DND-41 (cell line): ENCODE results near the gene ITPRIPL2.

Experiments
- ATAC-seq: fragments of 200-7000 bp; cut with Tn5 transposase; 3 replicates; pipeline ENCODE4 v1.9.1; 2021; ENCODE audit warnings: low read depth; ENCODE audit not compliant: insufficient read depth
- DNase-seq: peaks from one replicate; pipeline ENCODE4 v3.0.0-alpha.2; 2020
- H2AFZ ChIP-seq: 2 replicates; pipeline ENCODE4 v1.6.0; 2012; ENCODE audit warnings: low read depth, low read length
- H3K27ac ChIP-seq: 2 replicates; pipeline ENCODE4 v1.5.1; 2012; ENCODE audit warnings: low read length, inconsistent platforms
- H3K27me3 ChIP-seq: fragments of 200-600 bp; sonication (generic); 2 replicates; pipeline ENCODE4 v1.6.0; 2012; ENCODE audit warnings: low read length, mild to moderate bottlenecking, inconsistent platforms; ENCODE audit not compliant: insufficient read depth, poor library complexity
- H3K36me3 ChIP-seq: 2 replicates; pipeline ENCODE4 v1.5.1; 2012; ENCODE audit warnings: low read length, inconsistent platforms; ENCODE audit not compliant: insufficient read depth
- H3K4me1 ChIP-seq: 2 replicates; pipeline ENCODE4 v1.5.1; 2012; ENCODE audit warnings: mild to moderate bottlenecking, low read length; ENCODE audit not compliant: insufficient read depth
- H3K4me2 ChIP-seq: 2 replicates; pipeline ENCODE4 v1.6.0; 2012; ENCODE audit warnings: mild to moderate bottlenecking, moderate library complexity, low read length, inconsistent platforms; ENCODE audit not compliant: insufficient read depth
- H3K4me3 ChIP-seq, 2 experiments: fragments of 200-600 bp in 1 of 2; shearing (Covaris generic) in 1 of 2; 2 replicates each; pipeline ENCODE4 v1.5.1; 2012 to 2016; ENCODE audit warnings: inconsistent platforms in 2 of 2, low read length in 2 of 2, mild to moderate bottlenecking in 2 of 2, low read depth in 1 of 2, moderate library complexity in 1 of 2
- H3K79me2 ChIP-seq: 2 replicates; pipeline ENCODE4 v1.6.0; 2012; ENCODE audit warnings: low read length, inconsistent platforms; ENCODE audit not compliant: insufficient read depth
- H3K9ac ChIP-seq: 2 replicates; pipeline ENCODE4 v1.6.0; 2012; ENCODE audit warnings: low read depth, mild to moderate bottlenecking, inconsistent platforms, low read length, moderate library complexity
- H3K9me3 ChIP-seq: 2 replicates; pipeline ENCODE4 v1.5.1; 2012; ENCODE audit warnings: low read length, moderate library complexity, mild to moderate bottlenecking, inconsistent platforms; ENCODE audit not compliant: insufficient read depth, severe bottlenecking
- H4K20me1 ChIP-seq: 2 replicates; pipeline ENCODE4 v1.6.0; 2012; ENCODE audit warnings: low read length; ENCODE audit not compliant: insufficient read depth
- CTCF ChIP-seq: IDR thresholded peaks from 2 replicates; pipeline ENCODE4 v1.5.1; 2012; ENCODE audit warnings: borderline replicate concordance, low read length, moderate library complexity, mild to moderate bottlenecking; ENCODE audit not compliant: poor library complexity, severe bottlenecking; ENCODE audit errors: extremely low read depth
- EZH2 ChIP-seq: IDR thresholded peaks from 3 replicates; pipeline ENCODE4 v1.6.1; 2012; ENCODE audit warnings: borderline replicate concordance, low read depth, mild to moderate bottlenecking, moderate library complexity, low read length, inconsistent platforms; ENCODE audit not compliant: severe bottlenecking

ITPRIPL2 gene

DNA sequence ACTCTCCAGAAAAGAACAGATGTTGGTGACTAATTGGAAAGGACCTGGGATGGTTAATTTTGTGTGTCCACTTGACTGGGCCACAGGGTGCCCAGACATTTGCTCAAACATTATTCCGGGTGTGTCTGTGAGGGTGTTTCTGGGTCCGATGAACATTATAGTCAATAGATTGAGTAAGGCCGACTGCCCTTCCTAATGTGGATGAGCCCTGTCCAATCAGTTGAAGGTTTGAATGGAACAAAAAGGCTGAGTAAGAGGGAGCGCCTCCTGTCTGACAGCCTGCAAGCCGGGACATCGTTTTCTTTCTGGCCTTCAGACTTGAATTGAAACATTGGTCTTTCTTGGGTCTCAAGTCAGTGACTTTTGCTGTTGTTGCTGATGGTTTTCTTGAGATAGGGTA, 22.8 kb upstream of the ITPRIPL2 start:
- Histone ChIP-seq H2AFZ (no peak overlapping the region), H3K79me2 (no peaks in the 10 kb centered on the region), H3K9me3 (no peaks in the 10 kb centered on the region), H3K27me3 (peaks cover 7% of the 10 kb centered on the region), H3K4me2 (no peak overlapping the region), H3K27ac (no peak overlapping the region), H3K36me3 (no peaks in the 10 kb centered on the region), H3K4me1 (peaks cover 8% of the 10 kb centered on the region), H4K20me1 (no peaks in the 10 kb centered on the region), H3K9ac (no peak overlapping the region), H3K4me3 (no peak overlapping the region)
- TF ChIP-seq CTCF: no peak
- TF ChIP-seq EZH2: no peak
- no peak for ATAC-seq
- no peak for DNase-seq

- TF ChIP-seq EZH2 (no peak), CTCF (no peak)
- no peak overlapping the region for H3K9ac ChIP-seq
- no peaks in the 10 kb centered on the region for H3K79me2 ChIP-seq
- ATAC-seq (no peak), DNase-seq (no peak)
- H4K20me1 ChIP-seq: no peaks in the 10 kb centered on the region
- H3K4me2 ChIP-seq: no peak overlapping the region
- no peak overlapping the region for H2AFZ ChIP-seq
- no peak overlapping the region for H3K4me3 ChIP-seq
- no peaks in the 10 kb centered on the region for H3K4me1 ChIP-seq
- H3K27me3 ChIP-seq: peaks cover 3% of the 10 kb centered on the region
- no peaks in the 10 kb centered on the region for H3K36me3 ChIP-seq
- H3K27ac ChIP-seq: no peak overlapping the region
- no peaks in the 10 kb centered on the region for H3K9me3 ChIP-seq
Measured at GRCh38 chr16:19092653-19093410, 20.9 kb upstream of the ITPRIPL2 start.

GRCh38 chr16:19093631-19094541, 19.9 kb upstream of the ITPRIPL2 start:
- Histone ChIP-seq H3K27ac (no peak overlapping the region), H4K20me1 (no peaks in the 10 kb centered on the region), H3K9me3 (no peaks in the 10 kb centered on the region), H3K36me3 (no peaks in the 10 kb centered on the region), H3K4me1 (no peaks in the 10 kb centered on the region), H3K79me2 (no peaks in the 10 kb centered on the region), H3K4me2 (no peak overlapping the region), H3K4me3 (no peak overlapping the region), H3K27me3 (peaks cover 3% of the 10 kb centered on the region), H2AFZ (no peak overlapping the region), H3K9ac (no peak overlapping the region)
- DNase-seq (no peak), ATAC-seq (no peak)
- TF ChIP-seq EZH2 (no peak), CTCF (no peak)
